ENCODE data around the gene PRKCZ. TPM values are rescaled to one million over a fixed set of nuclear protein-coding genes. Genes with fewer than 3 reads are reported as not detected.

The PRKCZ gene
- polyA plus RNA-seq, 3 donors: 0.74 to 1.9 (median 1.4) TPM

DNA sequence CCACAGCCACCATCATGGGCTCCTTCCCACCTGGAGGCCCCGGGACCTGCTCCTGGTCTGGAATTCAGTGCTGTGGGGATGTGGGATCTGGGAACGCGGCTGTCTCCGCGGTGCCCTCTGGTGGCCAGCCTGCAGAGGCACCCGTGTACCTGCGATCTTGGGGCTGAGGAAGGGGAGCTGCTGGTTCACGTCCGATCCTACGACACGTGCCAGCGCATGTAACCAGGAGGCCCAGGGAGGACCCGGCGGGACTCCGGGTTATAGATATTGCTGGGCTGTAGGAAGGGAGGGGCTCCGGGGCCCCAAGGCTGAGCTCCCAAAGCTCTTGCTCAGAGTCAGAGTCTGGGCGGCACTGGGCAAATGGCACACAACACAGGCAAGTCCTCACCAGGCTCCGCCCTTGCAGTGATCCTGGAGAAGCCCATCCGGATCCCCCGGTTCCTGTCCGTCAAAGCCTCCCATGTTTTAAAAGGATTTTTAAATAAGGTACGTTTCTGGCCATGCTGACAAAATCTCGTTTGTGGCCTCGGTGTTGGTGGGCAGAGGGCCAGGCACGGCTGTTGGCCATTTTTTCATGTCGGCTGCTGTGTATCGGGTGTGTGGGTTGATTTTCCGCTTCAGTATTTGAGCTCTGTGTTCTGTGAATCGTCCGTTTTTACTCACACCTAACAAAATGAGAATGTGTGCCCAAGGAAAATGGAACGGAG lies 124.3 kb downstream of the PRKCZ start:
- Mint-ChIP-seq H3K36me3 (peaks cover 4 to 12% of the 10 kb centered on the region in 2 donors), H3K27ac (peak overlapping the region in 1 of 7 donors; percentile 59), H3K9me3 (no peaks in the 10 kb centered on the region), H3K4me3 (peak overlapping the region; percentile 60 to 66), H3K27me3 (ENCODE audit: low read depth in 3 of 3) (peaks cover 1 to 3% (median 1%) of the 10 kb centered on the region in 3 donors), H3K4me1 (peaks cover 23% of the 10 kb centered on the region)
- Histone ChIP-seq H3K4me3 (replicated peaks in 1 of 3; ENCODE audit: low read depth in 2 of 3, low read length in 3 of 3) (peak overlapping the region in 1 of 3 experiments; percentile 50), H3K9ac (ENCODE audit: insufficient read depth, low read length, poor library complexity, severe bottlenecking) (peak overlapping the region; percentile 48), H3K79me2 (ENCODE audit: insufficient read depth, low read length) (no peaks in the 10 kb centered on the region), H3K4me1 (ENCODE audit: control insufficient read depth in 1 of 2, insufficient read depth in 2 of 2, low read length in 2 of 2) (peaks cover 14 to 15% of the 10 kb centered on the region in 2 donors), H3K9me3 (replicated peaks in 1 of 2; ENCODE audit: control insufficient read depth in 1 of 2, insufficient read depth in 1 of 2, low read length in 2 of 2) (no peaks in the 10 kb centered on the region), H3K27me3 (ENCODE audit: control insufficient read depth in 2 of 2, insufficient read depth in 2 of 2, low read length in 2 of 2) (no peaks in the 10 kb centered on the region), H2AFZ (ENCODE audit: insufficient read depth, low read depth, low read length, poor library complexity, severe bottlenecking) (peak overlapping the region; percentile 59), H3K27ac (ENCODE audit: low read depth in 1 of 2, low read length in 2 of 2) (no peak overlapping the region), H3K36me3 (replicated peaks in 1 of 2; ENCODE audit: control insufficient read depth in 1 of 2, insufficient read depth in 2 of 2, low read length in 2 of 2) (no peaks in the 10 kb centered on the region), H4K20me1 (ENCODE audit: insufficient read depth, low read length) (no peaks in the 10 kb centered on the region), H3K4me2 (replicated peaks; ENCODE audit: extremely low read depth, low read length, poor library complexity, severe bottlenecking) (peak overlapping the region; percentile 53)
- intact Hi-C loops (cut with micrococcal nuclease): loop anchor here (5.0 kb wide), 3 partner anchors 37 to 82 kb away; no protein-coding TSS in a partner anchor
- TF ChIP-seq, protein P1, sequence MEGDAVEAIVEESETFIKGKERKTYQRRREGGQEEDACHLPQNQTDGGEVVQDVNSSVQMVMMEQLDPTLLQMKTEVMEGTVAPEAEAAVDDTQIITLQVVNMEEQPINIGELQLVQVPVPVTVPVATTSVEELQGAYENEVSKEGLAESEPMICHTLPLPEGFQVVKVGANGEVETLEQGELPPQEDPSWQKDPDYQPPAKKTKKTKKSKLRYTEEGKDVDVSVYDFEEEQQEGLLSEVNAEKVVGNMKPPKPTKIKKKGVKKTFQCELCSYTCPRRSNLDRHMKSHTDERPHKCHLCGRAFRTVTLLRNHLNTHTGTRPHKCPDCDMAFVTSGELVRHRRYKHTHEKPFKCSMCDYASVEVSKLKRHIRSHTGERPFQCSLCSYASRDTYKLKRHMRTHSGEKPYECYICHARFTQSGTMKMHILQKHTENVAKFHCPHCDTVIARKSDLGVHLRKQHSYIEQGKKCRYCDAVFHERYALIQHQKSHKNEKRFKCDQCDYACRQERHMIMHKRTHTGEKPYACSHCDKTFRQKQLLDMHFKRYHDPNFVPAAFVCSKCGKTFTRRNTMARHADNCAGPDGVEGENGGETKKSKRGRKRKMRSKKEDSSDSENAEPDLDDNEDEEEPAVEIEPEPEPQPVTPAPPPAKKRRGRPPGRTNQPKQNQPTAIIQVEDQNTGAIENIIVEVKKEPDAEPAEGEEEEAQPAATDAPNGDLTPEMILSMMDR (IDR thresholded peaks at IDR 0.05): peak; percentile 94
- whole genome bisulfite sequencing (ENCODE audit: insufficient coverage): 31% methylated on average over 20 of the region's 31 CpGs
- peak; percentile 42 to 70 (median 65) for DNase-seq

- Histone ChIP-seq H3K9ac (ENCODE audit: insufficient read depth, low read length, poor library complexity, severe bottlenecking) (peak overlapping the region; percentile 48), H3K36me3 (replicated peaks in 1 of 2; ENCODE audit: control insufficient read depth in 1 of 2, insufficient read depth in 2 of 2, low read length in 2 of 2) (no peaks in the 10 kb centered on the region), H3K27ac (ENCODE audit: low read depth in 1 of 2, low read length in 2 of 2) (no peak overlapping the region), H4K20me1 (ENCODE audit: insufficient read depth, low read length) (no peaks in the 10 kb centered on the region), H3K4me1 (ENCODE audit: control insufficient read depth in 1 of 2, insufficient read depth in 2 of 2, low read length in 2 of 2) (peaks cover 14 to 15% of the 10 kb centered on the region in 2 donors), H3K79me2 (ENCODE audit: insufficient read depth, low read length) (no peaks in the 10 kb centered on the region), H3K9me3 (replicated peaks in 1 of 2; ENCODE audit: control insufficient read depth in 1 of 2, insufficient read depth in 1 of 2, low read length in 2 of 2) (no peaks in the 10 kb centered on the region), H3K27me3 (ENCODE audit: control insufficient read depth in 2 of 2, insufficient read depth in 2 of 2, low read length in 2 of 2) (no peaks in the 10 kb centered on the region), H3K4me3 (replicated peaks in 1 of 3; ENCODE audit: low read depth in 2 of 3, low read length in 3 of 3) (peak overlapping the region in 1 of 3 experiments; percentile 50), H2AFZ (ENCODE audit: insufficient read depth, low read depth, low read length, poor library complexity, severe bottlenecking) (peak overlapping the region; percentile 59), H3K4me2 (replicated peaks; ENCODE audit: extremely low read depth, low read length, poor library complexity, severe bottlenecking) (peak overlapping the region; percentile 53)
- no peaks in the 10 kb centered on the region for H3K9me3 Mint-ChIP-seq
- peak overlapping the region in 1 of 7 donors; percentile 59 for H3K27ac Mint-ChIP-seq
- H3K36me3 Mint-ChIP-seq: peaks cover 4 to 12% of the 10 kb centered on the region in 2 donors
- 73% methylated on average over 5 of the region's 9 CpGs for WGBS (ENCODE audit: insufficient coverage)
- peak overlapping the region; percentile 60 to 66 for H3K4me3 Mint-ChIP-seq
- TF ChIP-seq, protein P1 (IDR thresholded peaks at IDR 0.05): no peak
- peaks cover 23% of the 10 kb centered on the region for H3K4me1 Mint-ChIP-seq
- H3K27me3 Mint-ChIP-seq (ENCODE audit: low read depth in 3 of 3): peaks cover 1 to 3% (median 1%) of the 10 kb centered on the region in 3 donors
- DNase-seq: no peak
- intact Hi-C loops (cut with micrococcal nuclease): no loop called here
These were observed 124.8 kb downstream of the PRKCZ start for GRCh38 chr1:2175055-2175414.
